ENCODE data around the gene STPG4.

STPG4 gene

GRCh38 chr2:47190188-47190881 lies 35.2 kb upstream of the STPG4 start:
- ATAC-seq = peak; percentile 57
- TF ChIP-seq ZFP30 (CRISPR knock-in tag; IDR thresholded peaks at IDR 0.05) (no peak), BACH2 (CRISPR knock-in tag; IDR thresholded peaks at IDR 0.05; ENCODE audit: borderline replicate concordance) (no peak), PPARA (CRISPR knock-in tag; IDR thresholded peaks at IDR 0.05; ENCODE audit: borderline replicate concordance) (no peak), CSRNP3 (CRISPR knock-in tag; IDR thresholded peaks at IDR 0.05) (no peak), ARNTL (CRISPR knock-in tag; IDR thresholded peaks at IDR 0.05; ENCODE audit: borderline replicate concordance, low read depth) (no peak), TOX (CRISPR knock-in tag; IDR thresholded peaks at IDR 0.05; ENCODE audit: borderline replicate concordance) (no peak), TCF4 (CRISPR knock-in tag; IDR thresholded peaks at IDR 0.05; ENCODE audit: borderline replicate concordance) (no peak), ZNF70 (CRISPR knock-in tag; IDR thresholded peaks at IDR 0.05) (no peak), SNAI2 (CRISPR knock-in tag; IDR thresholded peaks at IDR 0.05) (no peak), RARB (CRISPR knock-in tag; IDR thresholded peaks at IDR 0.05) (no peak), ZC3H10 (CRISPR knock-in tag; IDR thresholded peaks at IDR 0.05) (no peak), TSHZ2 (CRISPR knock-in tag; IDR thresholded peaks at IDR 0.05) (no peak), ZNF8 (CRISPR knock-in tag; IDR thresholded peaks at IDR 0.05) (no peak), POU6F1 (CRISPR knock-in tag; IDR thresholded peaks at IDR 0.05; ENCODE audit: borderline replicate concordance, low read depth) (no peak), CSDC2 (CRISPR knock-in tag; IDR thresholded peaks at IDR 0.05) (no peak), PATZ1 (CRISPR knock-in tag; IDR thresholded peaks at IDR 0.05; ENCODE audit: borderline replicate concordance) (no peak), GLIS3 (CRISPR knock-in tag; IDR thresholded peaks at IDR 0.05) (0 out of 2 replicates have a peak, but pooled peaks have one; percentile 34), OSR1 (CRISPR knock-in tag; IDR thresholded peaks at IDR 0.05) (no peak), ZFP3 (CRISPR knock-in tag; IDR thresholded peaks at IDR 0.05) (no peak), CREB5 (CRISPR knock-in tag; IDR thresholded peaks at IDR 0.05; ENCODE audit: low read depth) (peak; percentile 67; the same call in 1 of the 2 replicates), ESRRG (CRISPR knock-in tag; IDR thresholded peaks at IDR 0.05) (no peak), ISL1 (CRISPR knock-in tag; IDR thresholded peaks at IDR 0.05) (peak; percentile 85), ZNF565 (CRISPR knock-in tag; conservative IDR thresholded peaks at IDR 0.05; ENCODE audit: low read depth) (no peak)

GRCh38 chr2:47189635-47190034 lies 34.5 kb upstream of the STPG4 start:
- peak; percentile 70 for ATAC-seq
- TF ChIP-seq CREB5 (CRISPR knock-in tag; IDR thresholded peaks at IDR 0.05; ENCODE audit: low read depth) = peak; percentile 62; the same call in 1 of the 2 replicates
- TF ChIP-seq RARB (CRISPR knock-in tag; IDR thresholded peaks at IDR 0.05) = no peak
- TF ChIP-seq ZNF70 (CRISPR knock-in tag; IDR thresholded peaks at IDR 0.05) = no peak
- no peak for TF ChIP-seq CSRNP3 (CRISPR knock-in tag; IDR thresholded peaks at IDR 0.05)
- TF ChIP-seq PPARA (CRISPR knock-in tag; IDR thresholded peaks at IDR 0.05; ENCODE audit: borderline replicate concordance) = no peak
- no peak for TF ChIP-seq BACH2 (CRISPR knock-in tag; IDR thresholded peaks at IDR 0.05; ENCODE audit: borderline replicate concordance)
- TF ChIP-seq OSR1 (CRISPR knock-in tag; IDR thresholded peaks at IDR 0.05) = no peak
- no peak for TF ChIP-seq TCF4 (CRISPR knock-in tag; IDR thresholded peaks at IDR 0.05; ENCODE audit: borderline replicate concordance)
- peak; percentile 89 for TF ChIP-seq ISL1 (CRISPR knock-in tag; IDR thresholded peaks at IDR 0.05)
- TF ChIP-seq ESRRG (CRISPR knock-in tag; IDR thresholded peaks at IDR 0.05) = no peak
- no peak for TF ChIP-seq PATZ1 (CRISPR knock-in tag; IDR thresholded peaks at IDR 0.05; ENCODE audit: borderline replicate concordance)
